ENCODE results near the gene RPS19BP1. TPM values are rescaled to one million over a fixed set of nuclear protein-coding genes. Genes with fewer than 3 reads are reported as not detected.

The RPS19BP1 gene
- total and polyA plus RNA-seq, 12 donors = 31.3 to 222 (median 41.8) TPM

GRCh38 chr22:39490966-39491680 is 41.4 kb downstream of the RPS19BP1 start:
- Histone ChIP-seq H3K4me1 (peaks cover 0 to 34% (median 4%) of the 10 kb centered on the region in 9 donors), H3K27ac (no peak overlapping the region), H3K4me3 (no peak overlapping the region), H3K27me3 (no peaks in the 10 kb centered on the region), H3K9me3 (no peaks in the 10 kb centered on the region), H3K36me3 (peaks cover 0 to 16% (median 0%) of the 10 kb centered on the region in 9 donors)
- intact Hi-C loops (cut with DNase I) = loop anchor here in 6 of 10 donors (5.0 to 10.0 kb wide), 4 partner anchors 36 to 56 kb away; partner anchors contain the start of gene RPS19BP1 (in 2 of the 6)
- WGBS, 2 donors = 81% methylated on average over 9 of the region's 9 CpGs
- no peak for ATAC-seq
- DNase-seq = no peak
- no peak for TF ChIP-seq CTCF (IDR thresholded peaks at IDR 0.05)

- ATAC-seq = peak; percentile 85 to 92 (median 88)
- TF ChIP-seq CTCF (IDR thresholded peaks at IDR 0.05) = no peak
- Histone ChIP-seq H3K27me3 (no peaks in the 10 kb centered on the region), H3K4me1 (peaks cover 0 to 31% (median 4%) of the 10 kb centered on the region in 9 donors), H3K4me3 (no peak overlapping the region), H3K36me3 (peaks cover 0 to 16% (median 0%) of the 10 kb centered on the region in 9 donors), H3K27ac (peak overlapping the region in 1 of 10 donors; percentile 2), H3K9me3 (no peaks in the 10 kb centered on the region)
- peak; percentile 74 to 81 for DNase-seq
- 43 to 44% methylated on average over 13 of the region's 13 CpGs for WGBS, 2 donors
- intact Hi-C loops (cut with DNase I) = loop anchor here in 6 of 10 donors (5.0 to 10.0 kb wide), 4 partner anchors 37 to 55 kb away; partner anchors contain the start of gene RPS19BP1 (in 2 of the 6)
These were observed 42.3 kb downstream of the RPS19BP1 start for GRCh38 chr22:39490135-39490798.

GRCh38 chr22:39489094-39490068 is 43.2 kb downstream of the RPS19BP1 start:
- intact Hi-C loops (cut with DNase I) = loop anchor here in 6 of 10 donors (5.0 to 10.0 kb wide), 4 partner anchors 38 to 55 kb away; partner anchors contain the start of gene RPS19BP1 (in 2 of the 6)
- DNase-seq (no peak), ATAC-seq (peak in 1 of 8 donors; percentile 14)
- Histone ChIP-seq H3K9me3 (no peaks in the 10 kb centered on the region), H3K27me3 (no peaks in the 10 kb centered on the region), H3K4me1 (peaks cover 0 to 25% (median 4%) of the 10 kb centered on the region in 9 donors), H3K36me3 (peaks cover 0 to 16% (median 0%) of the 10 kb centered on the region in 9 donors), H3K27ac (peak overlapping the region in 1 of 10 donors; percentile 2), H3K4me3 (no peak overlapping the region)
- no peak for TF ChIP-seq CTCF (IDR thresholded peaks at IDR 0.05)
- WGBS, 2 donors = 84% methylated on average over 17 of the region's 17 CpGs

Measured in heart right ventricle (tissue), 16 donors.